WTC11 (cell line): ENCODE results near the gene ATP13A2. TPM values are rescaled to one million over a fixed set of nuclear protein-coding genes. Genes with fewer than 3 reads are reported as not detected.

Experiments
- ATAC-seq: fragments of 200-7000 bp; cut with Tn5 transposase; 2 replicates; pipeline ENCODE4 v1.10.0; 2021; ENCODE audit warnings: mild to moderate bottlenecking, moderate library complexity
- CTCF ChIA-PET: fragments of 300-600 bp; sonication (Branson Sonifier 250); formaldehyde crosslinking; loops from one replicate; lab custom pipeline; 2021; ENCODE audit warnings: antibody characterized with exemption; lab: Charles Lee
- POLR2A ChIA-PET: fragments of 350-600 bp; sonication (Branson Sonifier 250); formaldehyde crosslinking; loops from one replicate; lab custom pipeline; 2021; ENCODE audit warnings: antibody characterized with exemption; lab: Charles Lee
- DNase-seq: peaks from one replicate; pipeline ENCODE4 v3.0.0; 2021; ENCODE audit warnings: low spot score
- H3K27ac Mint-ChIP-seq: 2 replicates; pipeline ENCODE4 v1.8.0; 2021; ENCODE audit warnings: mixed read lengths
- H3K27me3 Mint-ChIP-seq: 2 replicates; pipeline ENCODE4 v1.8.0; 2021; ENCODE audit warnings: low read depth, mild to moderate bottlenecking, moderate library complexity, mixed read lengths
- H3K36me3 Mint-ChIP-seq: 2 replicates; pipeline ENCODE4 v1.8.0; 2021; ENCODE audit warnings: mixed read lengths
- H3K4me1 Mint-ChIP-seq: 2 replicates; pipeline ENCODE4 v1.8.0; 2022; ENCODE audit warnings: mixed read lengths
- H3K4me3 Mint-ChIP-seq: 2 replicates; pipeline ENCODE4 v1.8.0; 2021; ENCODE audit warnings: mild to moderate bottlenecking, moderate library complexity, mixed read lengths
- H3K9me3 Mint-ChIP-seq: 2 replicates; pipeline ENCODE4 v1.8.0; 2021; ENCODE audit warnings: mixed read lengths
- E2F4 ChIP-seq: sonication (generic); formaldehyde crosslinking; IDR thresholded peaks from 2 replicates; pipeline ENCODE4 v1.8.1; 2022; ENCODE audit warnings: low read depth, mild to moderate bottlenecking, moderate library complexity, missing genetic modification reagents, borderline replicate concordance
- E2F5 ChIP-seq: sonication (generic); formaldehyde crosslinking; IDR thresholded peaks from 2 replicates; pipeline ENCODE4 v1.8.1; 2022; ENCODE audit warnings: mild to moderate bottlenecking, moderate library complexity, missing genetic modification reagents
- ELF4 ChIP-seq: sonication (generic); formaldehyde crosslinking; IDR thresholded peaks from 2 replicates; pipeline ENCODE4 v1.8.1; 2022; ENCODE audit warnings: low read depth, mild to moderate bottlenecking, moderate library complexity, missing genetic modification reagents
- FOXP1 ChIP-seq: sonication (generic); formaldehyde crosslinking; IDR thresholded peaks from 2 replicates; pipeline ENCODE4 v1.8.0; 2022; ENCODE audit warnings: missing genetic modification reagents, mild to moderate bottlenecking, moderate library complexity, borderline replicate concordance
- FOXP4 ChIP-seq: sonication (generic); formaldehyde crosslinking; IDR thresholded peaks from 2 replicates; pipeline ENCODE4 v1.8.0; 2022; ENCODE audit warnings: mild to moderate bottlenecking, missing genetic modification reagents
- GTF2I ChIP-seq: fragments of 250-450 bp; sonication (Bioruptor Pico); conservative IDR thresholded peaks from 2 replicates; pipeline ENCODE4 v1.4.0; 2021; ENCODE audit warnings: mild to moderate bottlenecking
- PREB ChIP-seq: sonication (generic); formaldehyde crosslinking; IDR thresholded peaks from 2 replicates; pipeline ENCODE4 v1.8.1; 2022; ENCODE audit warnings: mild to moderate bottlenecking, missing genetic modification reagents, moderate library complexity, borderline replicate concordance
- STAT6 ChIP-seq: sonication (generic); formaldehyde crosslinking; conservative IDR thresholded peaks from 2 replicates; pipeline ENCODE4 v1.8.1; 2023; ENCODE audit warnings: mild to moderate bottlenecking, low read depth, missing genetic modification reagents, moderate library complexity
- ZBTB43 ChIP-seq: sonication (generic); formaldehyde crosslinking; IDR thresholded peaks from 2 replicates; pipeline ENCODE4 v1.8.1; 2023; ENCODE audit warnings: mild to moderate bottlenecking, missing genetic modification reagents
- ZMAT4 ChIP-seq: fragments of 250-450 bp; sonication (Bioruptor Pico); IDR thresholded peaks from 2 replicates; pipeline ENCODE4 v1.9.0; 2021; ENCODE audit warnings: mild to moderate bottlenecking
- ZNF281 ChIP-seq: sonication (generic); formaldehyde crosslinking; IDR thresholded peaks from 2 replicates; pipeline ENCODE4 v1.8.0; 2023; ENCODE audit warnings: mild to moderate bottlenecking, missing genetic modification reagents
- ZNF425 ChIP-seq: fragments of 250-450 bp; sonication (Bioruptor Pico); conservative IDR thresholded peaks from 2 replicates; pipeline ENCODE4 v1.9.0; 2021; ENCODE audit warnings: mild to moderate bottlenecking
- ZSCAN18 ChIP-seq: fragments of 250-450 bp; sonication (Bioruptor Pico); IDR thresholded peaks from 2 replicates; pipeline ENCODE4 v2.1.2; 2022; ENCODE audit warnings: mild to moderate bottlenecking, moderate library complexity
- total RNA-seq: library from RNA; stranded (reverse); gene quantifications from 3 replicates; pipeline ENCODE4 v1.2.3, GENCODE V29; 2021

ATP13A2 gene
- total RNA-seq, 1 experiment from 2014 or later, result 95.9 TPM

GRCh38 chr1:16986113-16986512, 25.6 kb downstream of the ATP13A2 start (continued):
- TF ChIP-seq STAT6 (CRISPR knock-in tag) (no peak), FOXP1 (CRISPR knock-in tag) (no peak)

GRCh38 chr1:16984717-16985116, 27.0 kb downstream of the ATP13A2 start:
- Mint-ChIP-seq H3K4me1 (peaks cover 18% of the 10 kb centered on the region), H3K27me3 (no peaks in the 10 kb centered on the region; the same call in 1 of the 2 replicates), H3K27ac (no peak overlapping the region; the same call in 1 of the 2 replicates), H3K4me3 (no peak overlapping the region), H3K9me3 (no peaks in the 10 kb centered on the region), H3K36me3 (no peaks in the 10 kb centered on the region)
- CTCF ChIA-PET, result interaction anchor here (0.8 to 5.3 kb wide), 4 partner anchors 17 to 28 kb away, joined by 3 to 67 read pairs (median 4); no protein-coding TSS in a partner anchor
- POLR2A ChIA-PET, result no interaction called here
- no peak for ATAC-seq
- DNase-seq, result no peak
- TF ChIP-seq E2F5, result no peak
- TF ChIP-seq E2F4 (CRISPR knock-in tag), result no peak
- TF ChIP-seq ZNF425 (CRISPR knock-in tag), result no peak
- no peak for TF ChIP-seq GTF2I (CRISPR knock-in tag)
- no peak for TF ChIP-seq ZBTB43
- no peak for TF ChIP-seq ELF4 (CRISPR knock-in tag)

- Mint-ChIP-seq H3K9me3 (no peaks in the 10 kb centered on the region), H3K36me3 (no peaks in the 10 kb centered on the region), H3K27me3 (no peaks in the 10 kb centered on the region; the same call in 1 of the 2 replicates), H3K27ac (peak overlapping the region; percentile 86), H3K4me1 (peaks cover 24% of the 10 kb centered on the region), H3K4me3 (no peak overlapping the region)
- ChIA-PET CTCF (interaction anchor here (0.7 to 5.9 kb wide), 2 partner anchors 23 to 284 kb away, joined by 3 to 34 read pairs; no protein-coding TSS in a partner anchor), POLR2A (no interaction called here)
- ATAC-seq (no peak), DNase-seq (no peak)
- TF ChIP-seq ZSCAN18 (CRISPR knock-in tag), result no peak
- no peak for TF ChIP-seq ZNF281
- TF ChIP-seq ELF4 (CRISPR knock-in tag), result no peak
- no peak for TF ChIP-seq FOXP4
- no peak for TF ChIP-seq ZMAT4 (CRISPR knock-in tag)
- no peak for TF ChIP-seq PREB (CRISPR knock-in tag)
Measured at GRCh38 chr1:16983649-16984048, 28.1 kb downstream of the ATP13A2 start.
